CD4-positive, alpha-beta T cell treated with Interleukin-1 beta for 1 hour (primary cell): Measurements from ENCODE around the gene TNFSF13B.

Experiments used
- DNase-seq, 2 donors: peaks; one replicate each; pipeline ENCODE4 v3.0.0-alpha.2; 2020 to 2022

TNFSF13B gene

GRCh38 chr13:108352599-108352998 lies 83.1 kb downstream of the TNFSF13B start:
- DNase-seq: no peak

GRCh38 chr13:108357228-108357627 lies 87.7 kb downstream of the TNFSF13B start:
- no peak for DNase-seq
